Ishikawa (cell line): ENCODE data around the gene FIGN.

Experiments used
- CEBPB ChIP-seq: IDR thresholded peaks from 2 replicates; pipeline ENCODE4 v1.6.1; 2012
- CREB1 ChIP-seq: IDR thresholded peaks from 2 replicates; pipeline ENCODE4 v1.6.1; 2012; ENCODE audit warnings: low read depth
- EGR1 ChIP-seq: IDR thresholded peaks from 2 replicates; pipeline ENCODE4 v1.6.1; 2012
- EP300 ChIP-seq: IDR thresholded peaks from 2 replicates; pipeline ENCODE4 v1.6.1; 2012; ENCODE audit warnings: borderline replicate concordance
- FOXM1 ChIP-seq: IDR thresholded peaks from 2 replicates; pipeline ENCODE4 v1.6.1; 2012; ENCODE audit warnings: low read depth, borderline replicate concordance
- NFIC ChIP-seq: IDR thresholded peaks from 2 replicates; pipeline ENCODE4 v1.6.1; 2012
- RAD21 ChIP-seq: IDR thresholded peaks from 2 replicates; pipeline ENCODE4 v1.6.1; 2012; ENCODE audit warnings: low read depth
- REST ChIP-seq: IDR thresholded peaks from 2 replicates; pipeline ENCODE4 v1.6.1; 2012; ENCODE audit warnings: low read depth, mild to moderate bottlenecking
- TAF1 ChIP-seq: IDR thresholded peaks from 2 replicates; pipeline ENCODE4 v1.6.1; 2012; ENCODE audit warnings: low read depth, mild to moderate bottlenecking
- TCF12 ChIP-seq: IDR thresholded peaks from 2 replicates; pipeline ENCODE4 v1.6.1; 2012; ENCODE audit warnings: low read depth
- TEAD4 ChIP-seq: IDR thresholded peaks from 2 replicates; pipeline ENCODE4 v1.6.1; 2012
- USF1 ChIP-seq: IDR thresholded peaks from 2 replicates; pipeline ENCODE4 v1.6.1; 2012
- YY1 ChIP-seq: IDR thresholded peaks from 2 replicates; pipeline ENCODE4 v1.6.1; 2012; ENCODE audit warnings: low read depth
- ZBTB7A ChIP-seq: IDR thresholded peaks from 2 replicates; pipeline ENCODE4 v1.6.1; 2012; ENCODE audit warnings: low read depth
- TF ChIP-seq, protein P1 (sequence below): IDR thresholded peaks from 2 replicates; pipeline ENCODE4 v1.6.1; 2012

FIGN gene

DNA sequence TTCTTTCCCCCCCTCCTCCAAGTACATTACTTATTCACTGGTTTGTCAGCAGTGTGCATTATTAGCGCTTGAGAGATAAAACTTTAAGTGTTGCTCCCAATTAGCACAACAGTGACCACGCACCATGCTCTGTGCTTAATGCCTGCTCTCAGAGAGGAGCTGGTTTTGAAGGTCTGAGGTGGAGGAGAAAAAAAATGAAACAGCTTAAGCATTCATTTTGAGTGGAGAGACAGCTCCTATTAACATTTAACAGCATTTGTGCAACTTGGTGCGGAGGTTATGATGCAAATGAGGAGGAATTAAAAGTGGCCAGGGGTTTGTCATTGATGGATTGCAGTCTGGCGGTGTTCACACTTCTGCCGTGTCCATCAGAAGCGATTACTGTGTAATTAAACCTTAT is 141.8 kb downstream of the FIGN start:
- TF ChIP-seq, protein P1, sequence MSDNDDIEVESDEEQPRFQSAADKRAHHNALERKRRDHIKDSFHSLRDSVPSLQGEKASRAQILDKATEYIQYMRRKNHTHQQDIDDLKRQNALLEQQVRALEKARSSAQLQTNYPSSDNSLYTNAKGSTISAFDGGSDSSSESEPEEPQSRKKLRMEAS = no peak
- TF ChIP-seq YY1 (no peak), ZBTB7A (no peak), NFIC (no peak)

- TF ChIP-seq, protein P1 = no peak
- TF ChIP-seq ZBTB7A = no peak
- TF ChIP-seq REST = no peak
- no peak for TF ChIP-seq NFIC
- no peak for TF ChIP-seq CEBPB
- no peak for TF ChIP-seq EGR1
- no peak for TF ChIP-seq USF1
- no peak for TF ChIP-seq TAF1
- no peak for TF ChIP-seq CREB1
- no peak for TF ChIP-seq YY1
- no peak for TF ChIP-seq EP300
- TF ChIP-seq RAD21 = no peak
- TF ChIP-seq TEAD4 = no peak
- no peak for TF ChIP-seq TCF12
- TF ChIP-seq FOXM1 = no peak
Measured at GRCh38 chr2:163592954-163593622, 142.7 kb downstream of the FIGN start.

- TF ChIP-seq EGR1 (no peak), EP300 (no peak), CEBPB (no peak), FOXM1 (no peak), TCF12 (no peak), ZBTB7A (no peak), NFIC (no peak), YY1 (no peak), USF1 (no peak), CREB1 (no peak), TAF1 (no peak), RAD21 (no peak), REST (no peak), TEAD4 (no peak)
- TF ChIP-seq, protein P1 = no peak
Measured at GRCh38 chr2:163591461-163591860, 144.3 kb downstream of the FIGN start.

DNA sequence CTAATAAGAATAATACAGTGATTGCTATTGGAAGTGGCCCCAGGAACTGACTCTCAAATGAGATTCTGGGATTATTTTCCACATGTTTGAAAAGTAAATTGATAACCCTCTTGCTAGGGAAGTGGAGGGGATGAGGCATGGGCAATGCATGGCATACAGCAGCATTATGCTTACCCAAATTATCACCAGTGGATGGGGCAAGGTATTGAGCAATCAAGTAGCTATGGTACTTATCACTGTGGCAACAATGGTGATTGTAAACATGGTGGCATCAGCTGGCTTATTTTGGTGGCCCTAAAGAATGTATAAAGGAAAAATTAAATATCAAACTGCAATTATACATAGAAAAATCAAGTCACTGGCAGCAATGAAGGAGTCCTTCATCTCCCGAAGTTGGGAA is 155.1 kb downstream of the FIGN start:
- TF ChIP-seq TEAD4 (no peak), CEBPB (peak; percentile 39; the same call in 1 of the 2 replicates)

DNA sequence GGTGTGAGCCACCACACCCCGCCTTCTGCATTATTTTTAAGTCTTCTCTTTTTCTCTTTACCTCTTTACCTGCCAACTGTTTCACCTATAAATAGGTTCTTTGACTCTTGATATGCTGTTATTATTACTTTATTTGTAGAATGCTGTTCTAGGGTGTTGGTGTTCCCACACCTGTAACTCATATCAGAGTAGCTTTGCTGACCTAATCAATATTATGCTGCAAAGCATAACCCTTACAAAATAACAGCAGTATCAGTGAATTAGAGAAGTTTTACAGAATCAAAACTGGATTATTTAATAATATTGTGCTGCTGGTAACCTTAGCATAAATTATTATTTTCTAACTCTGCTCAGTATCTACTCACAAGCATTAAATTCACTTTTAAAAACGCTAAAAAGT is 161.5 kb downstream of the FIGN start:
- TF ChIP-seq NFIC (no peak), TEAD4 (no peak), FOXM1 (no peak), CREB1 (no peak), EGR1 (no peak), RAD21 (no peak), TCF12 (no peak), CEBPB (no peak), USF1 (no peak), EP300 (no peak), ZBTB7A (no peak), TAF1 (no peak), YY1 (no peak), REST (no peak)
- TF ChIP-seq, protein P1 = no peak
